Measurements from ENCODE around the gene PLTP. TPM values are rescaled to one million over a fixed set of nuclear protein-coding genes. Genes with fewer than 3 reads are reported as not detected.
A peak's percentile ranks its signal among the peaks of the same experiment; 100 is the strongest.

Gene PLTP
- total and polyA plus RNA-seq, 2 of the 13 experiments (the other 11 are each of a cell fraction or from before 2014, with no cell fraction given) = 16.9 to 28.6 TPM

- TF ChIP-seq ZNF547 (CRISPR knock-in tag; IDR thresholded peaks at IDR 0.05) (0 out of 2 replicates have a peak, but pooled peaks have one; percentile 31), ZBTB42 (CRISPR knock-in tag; IDR thresholded peaks at IDR 0.05) (no peak), NPAS2 (CRISPR knock-in tag; IDR thresholded peaks at IDR 0.05; ENCODE audit: borderline replicate concordance) (no peak), JUNB (CRISPR knock-in tag; IDR thresholded peaks at IDR 0.05; ENCODE audit: borderline replicate concordance) (no peak), ZNF841 (CRISPR knock-in tag; IDR thresholded peaks at IDR 0.05; ENCODE audit: borderline replicate concordance) (no peak), RARA (CRISPR knock-in tag; IDR thresholded peaks at IDR 0.05) (peak; percentile 36; the same call in 1 of the 2 replicates), CBFB (CRISPR knock-in tag; IDR thresholded peaks at IDR 0.05) (0 out of 2 replicates have a peak, but pooled peaks have one; percentile 34), TCF7 (IDR thresholded peaks at IDR 0.05; ENCODE audit: low read depth) (no peak), ZNF605 (CRISPR knock-in tag; IDR thresholded peaks at IDR 0.05) (peak; percentile 34; the same call in 1 of the 2 replicates), ADNP (CRISPR knock-in tag; IDR thresholded peaks at IDR 0.05) (0 out of 2 replicates have a peak, but pooled peaks have one; percentile 4), TRIM22 (IDR thresholded peaks at IDR 0.05) (no peak), NRL (CRISPR knock-in tag; IDR thresholded peaks at IDR 0.05; ENCODE audit: borderline replicate concordance) (0 out of 2 replicates have a peak, but pooled peaks have one; percentile 51), AKNA (CRISPR knock-in tag; IDR thresholded peaks at IDR 0.05; ENCODE audit: borderline replicate concordance) (0 out of 2 replicates have a peak, but pooled peaks have one; percentile 54), EED (CRISPR knock-in tag; IDR thresholded peaks at IDR 0.05) (peak; percentile 39; the same call in 1 of the 2 replicates), ZNF550 (CRISPR knock-in tag; IDR thresholded peaks at IDR 0.05; ENCODE audit: borderline replicate concordance) (0 out of 2 replicates have a peak, but pooled peaks have one; percentile 30), GATAD2A (CRISPR knock-in tag; IDR thresholded peaks at IDR 0.05) (peak; percentile 57), LCORL (IDR thresholded peaks at IDR 0.05) (no peak), LCORL (CRISPR knock-in tag; IDR thresholded peaks at IDR 0.05) (peak; percentile 54; the same call in 1 of the 2 replicates), EP300 (IDR thresholded peaks at IDR 0.05; ENCODE audit: low read depth in 2 of 2, low read length in 2 of 2) (peak in 1 of 2 experiments; percentile 37; a peak in 1 of 4 replicates), EP300 (CRISPR knock-in tag; IDR thresholded peaks at IDR 0.05; ENCODE audit: borderline replicate concordance) (no peak), HDAC1 (CRISPR knock-in tag; IDR thresholded peaks at IDR 0.05) (peak; percentile 61; the same call in 1 of the 2 replicates), ZNF781 (CRISPR knock-in tag; IDR thresholded peaks at IDR 0.05; ENCODE audit: borderline replicate concordance, not compliant biosample characterization) (peak; percentile 41), ZNF878 (CRISPR knock-in tag; IDR thresholded peaks at IDR 0.05) (0 out of 2 replicates have a peak, but pooled peaks have one; percentile 18), MTA1 (CRISPR knock-in tag; IDR thresholded peaks at IDR 0.05; ENCODE audit: borderline replicate concordance) (peak; percentile 82; the same call in 1 of the 2 replicates)
Measured at GRCh38 chr20:45925821-45926506, 14.0 kb upstream of the PLTP start (continued).

Measured in HepG2 (cell line).